ENCODE data around the gene SSX5. TPM values are rescaled to one million over a fixed set of nuclear protein-coding genes. Genes with fewer than 3 reads are reported as not detected.
"Not testable (repeated sequence)": the region's sequence is repeated elsewhere in the genome, so short reads cannot be mapped to it uniquely, and the experiment has no call there.

SSX5 gene
- not detected for polyA plus RNA-seq (2012; ENCODE audit: insufficient read depth, insufficient read length, low read depth)

- Histone ChIP-seq H3K27me3 (no peaks in the 10 kb centered on the region), H3K4me3 (ENCODE audit: low read depth, low read length) (no peak within 1 kb of the TSS), H3K36me3 (no peaks in the 10 kb centered on the region), H3K4me1 (no peaks in the 10 kb centered on the region), H3K9me3 (no peaks in the 10 kb centered on the region)
- DNase-seq: no peak
- no peak for TF ChIP-seq CTCF (IDR thresholded peaks at IDR 0.05; ENCODE audit: low read depth, low read length)
Measured at GRCh38 chrX:48196745-48197201, at the start of gene SSX5. Gene SSX5 (minus strand): TSS chrX:48196795. CDS start chrX:48195358, 1,437 bp downstream.

GRCh38 chrX:48224196-48224595 is 27.6 kb upstream of the SSX5 start:
- not testable (repeated sequence) for H3K9me3 ChIP-seq; DNase-seq; H3K27me3 ChIP-seq; H3K36me3 ChIP-seq; H3K4me3 ChIP-seq (ENCODE audit: low read depth, low read length); H3K4me1 ChIP-seq

GRCh38 chrX:48214341-48214740 is 17.7 kb upstream of the SSX5 start:
- DNase-seq; H3K36me3 ChIP-seq; H3K4me1 ChIP-seq; H3K4me3 ChIP-seq (ENCODE audit: low read depth, low read length); H3K9me3 ChIP-seq; H3K27me3 ChIP-seq: not testable (repeated sequence)

- not testable (repeated sequence) for H3K4me1 ChIP-seq; H3K4me3 ChIP-seq (ENCODE audit: low read depth, low read length); H3K36me3 ChIP-seq; DNase-seq; H3K27me3 ChIP-seq; H3K9me3 ChIP-seq
Measured at GRCh38 chrX:48190024-48190423, 6.6 kb downstream of the SSX5 start.

GRCh38 chrX:48181882-48182281 is 14.7 kb downstream of the SSX5 start:
- not testable (repeated sequence) for DNase-seq; H3K27me3 ChIP-seq; H3K4me1 ChIP-seq; H3K36me3 ChIP-seq; H3K9me3 ChIP-seq; H3K4me3 ChIP-seq (ENCODE audit: low read depth, low read length)

GRCh38 chrX:48180811-48181210 is 15.8 kb downstream of the SSX5 start:
- Histone ChIP-seq H3K4me3 (ENCODE audit: low read depth, low read length) (no peak overlapping the region), H3K4me1 (no peaks in the 10 kb centered on the region), H3K36me3 (no peaks in the 10 kb centered on the region), H3K27me3 (no peaks in the 10 kb centered on the region), H3K9me3 (no peaks in the 10 kb centered on the region)
- DNase-seq: no peak
- no peak for TF ChIP-seq CTCF (IDR thresholded peaks at IDR 0.05; ENCODE audit: low read depth, low read length)

- Histone ChIP-seq H3K36me3 (no peaks in the 10 kb centered on the region), H3K9me3 (no peaks in the 10 kb centered on the region), H3K27me3 (no peaks in the 10 kb centered on the region), H3K4me3 (ENCODE audit: low read depth, low read length) (no peak overlapping the region), H3K4me1 (no peaks in the 10 kb centered on the region)
- no peak for DNase-seq
- TF ChIP-seq CTCF (IDR thresholded peaks at IDR 0.05; ENCODE audit: low read depth, low read length): no peak
Measured at GRCh38 chrX:48179691-48180090, 16.9 kb downstream of the SSX5 start.

- not testable (repeated sequence) for H3K9me3 ChIP-seq; DNase-seq; H3K27me3 ChIP-seq; H3K4me3 ChIP-seq (ENCODE audit: low read depth, low read length); H3K36me3 ChIP-seq; H3K4me1 ChIP-seq
Measured at GRCh38 chrX:48166322-48166721, 30.3 kb downstream of the SSX5 start.

- Histone ChIP-seq H3K4me1 (no peaks in the 10 kb centered on the region), H3K27me3 (no peaks in the 10 kb centered on the region), H3K36me3 (no peaks in the 10 kb centered on the region), H3K9me3 (no peaks in the 10 kb centered on the region), H3K4me3 (ENCODE audit: low read depth, low read length) (no peak overlapping the region)
- DNase-seq: no peak
- TF ChIP-seq CTCF (IDR thresholded peaks at IDR 0.05; ENCODE audit: low read depth, low read length): no peak
Measured at GRCh38 chrX:48165241-48165640, 31.4 kb downstream of the SSX5 start.
